WTC11 (cell line): ENCODE data around the gene SMPD2. TPM values are rescaled to one million over a fixed set of nuclear protein-coding genes. Genes with fewer than 3 reads are reported as not detected.
A peak's percentile ranks its signal among the peaks of the same experiment; 100 is the strongest.

Source experiments
- ATF3 ChIP-seq: sonication (generic); formaldehyde crosslinking; conservative IDR thresholded peaks from 2 replicates; pipeline ENCODE4 v1.8.1; 2022; ENCODE audit warnings: mild to moderate bottlenecking, missing genetic modification reagents
- ATF6 ChIP-seq: sonication (generic); formaldehyde crosslinking; IDR thresholded peaks from 2 replicates; pipeline ENCODE4 v1.8.1; 2023; ENCODE audit warnings: mild to moderate bottlenecking, missing genetic modification reagents
- CDX4 ChIP-seq: fragments of 250-450 bp; sonication (Bioruptor Pico); IDR thresholded peaks from 2 replicates; pipeline ENCODE4 v1.9.0; 2021; ENCODE audit warnings: moderate library complexity, mild to moderate bottlenecking, inconsistent platforms, borderline replicate concordance
- CREB1 ChIP-seq: sonication (generic); formaldehyde crosslinking; IDR thresholded peaks from 2 replicates; pipeline ENCODE4 v1.8.0; 2023; ENCODE audit warnings: mild to moderate bottlenecking, missing genetic modification reagents
- CREM ChIP-seq: sonication (generic); formaldehyde crosslinking; IDR thresholded peaks from 2 replicates; pipeline ENCODE4 v1.8.1; 2022; ENCODE audit warnings: mild to moderate bottlenecking, missing genetic modification reagents, moderate library complexity
- ELF4 ChIP-seq: sonication (generic); formaldehyde crosslinking; IDR thresholded peaks from 2 replicates; pipeline ENCODE4 v1.8.1; 2022; ENCODE audit warnings: low read depth, mild to moderate bottlenecking, moderate library complexity, missing genetic modification reagents
- FOXP4 ChIP-seq: sonication (generic); formaldehyde crosslinking; IDR thresholded peaks from 2 replicates; pipeline ENCODE4 v1.8.0; 2022; ENCODE audit warnings: mild to moderate bottlenecking, missing genetic modification reagents
- GRHL2 ChIP-seq: fragments of 250-450 bp; sonication (Bioruptor Pico); IDR thresholded peaks from 2 replicates; pipeline ENCODE4 v1.8.0; 2022; ENCODE audit warnings: mild to moderate bottlenecking, moderate library complexity; ENCODE audit not compliant: insufficient replicate concordance, severe bottlenecking
- GTF2I ChIP-seq: fragments of 250-450 bp; sonication (Bioruptor Pico); conservative IDR thresholded peaks from 2 replicates; pipeline ENCODE4 v1.4.0; 2021; ENCODE audit warnings: mild to moderate bottlenecking
- HMGXB4 ChIP-seq: sonication (generic); formaldehyde crosslinking; IDR thresholded peaks from 2 replicates; pipeline ENCODE4 v1.8.1; 2023; ENCODE audit warnings: mild to moderate bottlenecking, moderate library complexity, missing genetic modification reagents
- IRF2 ChIP-seq: sonication (generic); formaldehyde crosslinking; IDR thresholded peaks from 2 replicates; pipeline ENCODE4 v1.8.0; 2022; ENCODE audit warnings: low read depth, missing genetic modification reagents, borderline replicate concordance
- KAT7 ChIP-seq: sonication (generic); formaldehyde crosslinking; IDR thresholded peaks from 2 replicates; pipeline ENCODE4 v1.8.1; 2023; ENCODE audit warnings: missing genetic modification reagents, mild to moderate bottlenecking, borderline replicate concordance
- MLX ChIP-seq: sonication (generic); formaldehyde crosslinking; IDR thresholded peaks from 2 replicates; pipeline ENCODE4 v1.8.1; 2023; ENCODE audit warnings: mild to moderate bottlenecking, missing genetic modification reagents, moderate library complexity
- NFATC4 ChIP-seq: fragments of 250-450 bp; sonication (Bioruptor Pico); IDR thresholded peaks from 2 replicates; pipeline ENCODE4 v1.9.0; 2021; ENCODE audit warnings: mild to moderate bottlenecking
- NFE2L1 ChIP-seq: sonication (generic); formaldehyde crosslinking; IDR thresholded peaks from 2 replicates; pipeline ENCODE4 v1.8.1; 2023; ENCODE audit warnings: missing genetic modification reagents
- OVOL2 ChIP-seq: fragments of 250-450 bp; sonication (Bioruptor Pico); IDR thresholded peaks from 2 replicates; pipeline ENCODE4 v1.9.0; 2021; ENCODE audit warnings: mild to moderate bottlenecking, borderline replicate concordance
- PRDM15 ChIP-seq: sonication (generic); formaldehyde crosslinking; IDR thresholded peaks from 2 replicates; pipeline ENCODE4 v1.8.0; 2022; ENCODE audit warnings: missing genetic modification reagents
- PREB ChIP-seq: sonication (generic); formaldehyde crosslinking; IDR thresholded peaks from 2 replicates; pipeline ENCODE4 v1.8.1; 2022; ENCODE audit warnings: mild to moderate bottlenecking, missing genetic modification reagents, moderate library complexity, borderline replicate concordance
- SP1 ChIP-seq: sonication (generic); formaldehyde crosslinking; conservative IDR thresholded peaks from 2 replicates; pipeline ENCODE4 v1.8.1; 2022; ENCODE audit warnings: missing genetic modification reagents
- TCF7 ChIP-seq: sonication (generic); formaldehyde crosslinking; IDR thresholded peaks from 2 replicates; pipeline ENCODE4 v1.8.0; 2022; ENCODE audit warnings: mild to moderate bottlenecking, low read depth, missing genetic modification reagents, moderate library complexity
- ZMAT4 ChIP-seq: fragments of 250-450 bp; sonication (Bioruptor Pico); IDR thresholded peaks from 2 replicates; pipeline ENCODE4 v1.9.0; 2021; ENCODE audit warnings: mild to moderate bottlenecking
- ZNF416 ChIP-seq: fragments of 250-450 bp; sonication (Bioruptor Pico); IDR thresholded peaks from 2 replicates; pipeline ENCODE4 v1.9.0; 2021; ENCODE audit warnings: mild to moderate bottlenecking, inconsistent platforms
- ZNF423 ChIP-seq: fragments of 250-450 bp; sonication (Bioruptor Pico); IDR thresholded peaks from 2 replicates; pipeline ENCODE4 v2.1.2; 2022; ENCODE audit warnings: mild to moderate bottlenecking, moderate library complexity
- ZSCAN18 ChIP-seq: fragments of 250-450 bp; sonication (Bioruptor Pico); IDR thresholded peaks from 2 replicates; pipeline ENCODE4 v2.1.2; 2022; ENCODE audit warnings: mild to moderate bottlenecking, moderate library complexity
- total RNA-seq: library from RNA; stranded (reverse); gene quantifications from 3 replicates; pipeline ENCODE4 v1.2.3, GENCODE V29; 2021

SMPD2 gene
- total RNA-seq, 1 experiment from 2014 or later, result 13.1 TPM

- TF ChIP-seq ATF6 (CRISPR knock-in tag) (no peak), IRF2 (CRISPR knock-in tag) (no peak), MLX (CRISPR knock-in tag) (no peak), NFE2L1 (CRISPR knock-in tag) (0 out of 2 replicates have a peak, but pooled peaks have one; percentile 26), ZNF416 (CRISPR knock-in tag) (no peak), OVOL2 (CRISPR knock-in tag) (no peak), FOXP4 (CRISPR knock-in tag) (0 out of 2 replicates have a peak, but pooled peaks have one; percentile 22), ATF3 (CRISPR knock-in tag) (no peak), ELF4 (CRISPR knock-in tag) (no peak), GRHL2 (CRISPR knock-in tag) (no peak), PRDM15 (CRISPR knock-in tag) (peak; percentile 49; the same call in 1 of the 2 replicates), PREB (no peak), KAT7 (CRISPR knock-in tag) (no peak; the same call in 1 of the 2 replicates), CREB1 (CRISPR knock-in tag) (no peak), SP1 (no peak), ZNF423 (CRISPR knock-in tag) (no peak; the same call in 1 of the 2 replicates), TCF7 (CRISPR knock-in tag) (no peak), GTF2I (CRISPR knock-in tag) (no peak), ZSCAN18 (CRISPR knock-in tag) (no peak), CDX4 (no peak), HMGXB4 (CRISPR knock-in tag) (no peak; the same call in 1 of the 2 replicates), NFATC4 (CRISPR knock-in tag) (no peak), ZMAT4 (no peak), CREM (CRISPR knock-in tag) (no peak)
Measured at GRCh38 chr6:109456111-109456583, 15.6 kb downstream of the SMPD2 start (continued).
